HUDEP-2 (cell line): Measurements from ENCODE around the gene SMIM30.
"Not testable (repeated sequence)": the region's sequence is repeated elsewhere in the genome, so short reads cannot be mapped to it uniquely, and the experiment has no call there.

Source experiments
- DNase-seq, 76 experiments: peaks; one replicate each; lab custom pipeline; 2025; ENCODE audit not compliant: unreplicated experiment in 76 of 76; lab: John Stamatoyannopoulos, UW

The SMIM30 gene, protein sequence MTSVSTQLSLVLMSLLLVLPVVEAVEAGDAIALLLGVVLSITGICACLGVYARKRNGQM

DNA sequence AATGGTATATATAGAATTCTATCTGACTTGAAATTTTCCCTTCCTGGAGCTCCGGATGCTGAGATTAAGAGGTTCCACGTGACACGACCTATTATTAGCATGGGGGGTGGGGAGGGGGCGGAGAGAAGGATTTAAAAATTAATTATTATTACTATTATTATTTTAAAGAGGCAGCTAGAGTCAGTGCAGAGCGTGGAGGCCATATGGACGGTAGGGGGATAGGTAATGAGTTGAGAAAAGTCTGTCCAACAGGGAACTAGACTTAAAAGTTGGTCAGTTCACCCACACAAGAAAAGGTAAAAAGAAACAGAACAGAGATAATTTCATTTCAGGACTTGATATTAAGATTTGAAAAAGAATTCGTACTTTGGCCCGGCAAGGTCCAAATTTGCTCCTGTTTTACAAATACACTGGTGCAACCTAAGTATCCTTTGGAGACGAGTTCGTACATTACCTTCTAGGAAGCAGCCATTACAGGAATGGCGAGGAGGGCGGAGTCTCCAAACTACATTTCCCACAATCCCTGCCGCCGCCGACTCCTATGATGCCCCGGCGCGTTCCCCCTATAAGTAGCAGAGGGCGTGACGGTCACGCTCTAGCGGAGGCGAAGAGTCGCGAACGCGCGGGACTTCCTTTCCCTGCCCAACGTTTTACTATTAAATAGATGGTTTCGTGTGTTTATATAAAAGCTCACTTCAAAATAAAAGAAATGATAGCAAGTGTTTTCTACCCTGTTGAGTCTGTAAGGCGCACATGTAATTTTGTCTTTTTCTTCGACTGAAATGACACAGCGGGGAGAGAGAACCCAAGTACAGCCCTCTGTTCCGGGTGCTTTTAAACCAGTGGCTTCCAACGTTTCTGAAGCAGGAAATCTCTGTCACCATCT is at the start of gene SMIM30:
Gene SMIM30 (minus strand): TSS at position 481 of the 886 bp plus-strand sequence. CDS start 976 bp downstream, outside the sequence.
- DNase-seq, result peak in 74 of 76 experiments; percentile 26 to 92 (median 82)

DNA sequence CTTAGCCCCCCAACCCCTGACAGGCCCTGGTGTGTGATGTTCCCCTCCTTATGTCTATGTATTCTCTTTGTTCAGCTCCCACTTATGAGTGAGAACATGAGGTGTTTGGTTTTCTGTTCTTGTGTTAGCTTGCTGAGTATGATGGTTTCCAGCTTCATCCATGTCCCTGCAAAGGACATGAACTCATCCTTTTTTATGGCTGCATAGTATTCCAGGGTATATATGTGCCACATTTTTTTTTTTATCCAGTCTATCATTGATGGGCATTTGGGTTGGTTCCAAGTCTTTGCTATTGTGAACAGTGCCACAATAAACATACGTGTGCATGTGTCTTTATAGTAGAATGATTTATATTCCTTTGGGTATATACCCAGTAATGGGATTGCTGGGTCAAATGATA is 47.8 kb upstream of the SMIM30 start:
- not testable (repeated sequence) for DNase-seq

- DNase-seq, result no peak
Measured at GRCh38 chr7:113161050-113161449, 42.7 kb upstream of the SMIM30 start.

- peak in 5 of 76 experiments; percentile 3 to 26 (median 9) for DNase-seq
Measured at GRCh38 chr7:113159746-113160339, 41.5 kb upstream of the SMIM30 start.

- no peak for DNase-seq
Measured at GRCh38 chr7:113158756-113159155, 40.4 kb upstream of the SMIM30 start.

- DNase-seq, result no peak
Measured at GRCh38 chr7:113154117-113154516, 35.8 kb upstream of the SMIM30 start.

DNA sequence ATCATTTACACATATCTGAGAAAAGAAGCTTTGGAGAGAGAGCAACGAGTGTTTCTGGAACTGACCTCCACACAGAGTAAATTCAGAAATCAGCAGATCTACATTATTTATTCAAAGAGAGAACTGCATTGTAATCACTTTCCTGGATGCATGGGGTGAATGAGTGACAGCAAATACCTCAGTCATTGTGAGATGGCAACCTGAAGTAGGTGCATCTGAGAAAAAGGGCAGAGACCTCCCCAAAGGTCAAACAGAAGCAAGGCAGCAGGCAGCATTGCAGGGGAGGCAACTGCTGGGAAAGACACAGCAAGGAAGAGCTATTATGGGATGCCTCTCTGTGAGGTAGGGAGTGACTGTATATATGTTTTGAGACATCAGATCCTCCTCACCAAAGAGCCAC is 26.5 kb upstream of the SMIM30 start:
- DNase-seq, result no peak

GRCh38 chr7:113143486-113144257 is 25.3 kb upstream of the SMIM30 start:
- DNase-seq, result peak in 1 of 76 experiments; percentile 15

GRCh38 chr7:113142385-113143119 is 24.2 kb upstream of the SMIM30 start:
- peak in 54 of 76 experiments; percentile 5 to 91 (median 56) for DNase-seq

GRCh38 chr7:113141803-113142202 is 23.4 kb upstream of the SMIM30 start:
- peak in 1 of 76 experiments; percentile 45 for DNase-seq

DNA sequence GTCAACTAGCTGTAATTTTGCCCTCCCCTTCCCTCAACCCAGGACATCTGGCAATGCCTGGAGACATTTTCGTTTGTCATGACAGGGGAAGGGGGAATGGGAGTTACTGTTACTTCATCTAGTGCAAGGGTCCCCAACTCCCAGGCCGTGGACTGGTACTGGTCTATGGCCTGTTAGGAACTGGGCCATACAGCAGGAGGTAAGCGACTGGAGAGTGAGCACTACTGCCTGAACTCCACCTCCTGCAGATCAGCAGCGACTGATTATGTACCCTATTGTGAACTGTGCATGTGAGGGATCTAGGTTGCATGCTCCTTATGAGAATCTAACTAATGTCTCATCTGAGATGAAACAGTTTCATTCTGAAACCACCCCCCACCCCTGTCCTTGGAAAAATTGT is 22.6 kb upstream of the SMIM30 start:
- DNase-seq, result peak in 2 of 76 experiments; percentile 9 to 22

DNA sequence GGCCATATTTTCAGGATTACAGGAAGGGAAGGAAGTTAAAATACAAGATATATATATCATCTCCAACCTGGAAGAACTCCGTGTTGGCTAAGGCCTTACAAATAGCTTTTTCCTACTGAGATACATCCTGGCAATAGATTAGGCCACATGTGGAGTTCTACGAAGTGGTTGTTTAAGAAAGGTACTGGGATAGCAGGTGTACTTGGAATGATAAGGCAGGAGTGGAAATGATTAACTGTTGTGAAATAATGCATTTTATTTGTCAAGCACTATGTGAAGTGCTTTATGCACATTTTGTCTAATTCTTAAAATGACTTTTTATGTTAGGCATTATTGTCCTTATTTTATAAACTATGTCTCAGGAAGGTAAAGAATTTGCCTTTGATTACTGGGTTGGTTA is 18.9 kb upstream of the SMIM30 start:
- no peak for DNase-seq

- no peak for DNase-seq
Measured at GRCh38 chr7:113134025-113134424, 15.7 kb upstream of the SMIM30 start.

DNA sequence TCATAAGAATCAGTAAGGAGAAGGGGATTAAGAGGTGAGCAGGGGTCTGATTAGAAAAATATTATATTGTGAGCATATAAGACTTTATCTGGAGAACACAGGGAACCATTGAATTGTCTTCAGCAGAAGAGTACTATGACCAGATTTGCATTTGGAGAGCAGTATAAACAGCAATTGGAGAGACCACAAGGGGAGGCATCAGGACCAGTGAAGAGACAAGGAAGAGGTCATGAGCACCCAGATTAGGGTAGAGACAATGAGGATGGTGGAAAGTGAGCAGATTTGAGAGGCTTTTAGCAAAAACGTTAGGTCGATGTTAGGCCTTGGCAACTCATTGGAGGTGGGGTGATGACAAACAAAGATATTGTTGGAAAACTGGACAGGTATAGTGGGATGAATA is 13.0 kb upstream of the SMIM30 start:
- no peak for DNase-seq

DNA sequence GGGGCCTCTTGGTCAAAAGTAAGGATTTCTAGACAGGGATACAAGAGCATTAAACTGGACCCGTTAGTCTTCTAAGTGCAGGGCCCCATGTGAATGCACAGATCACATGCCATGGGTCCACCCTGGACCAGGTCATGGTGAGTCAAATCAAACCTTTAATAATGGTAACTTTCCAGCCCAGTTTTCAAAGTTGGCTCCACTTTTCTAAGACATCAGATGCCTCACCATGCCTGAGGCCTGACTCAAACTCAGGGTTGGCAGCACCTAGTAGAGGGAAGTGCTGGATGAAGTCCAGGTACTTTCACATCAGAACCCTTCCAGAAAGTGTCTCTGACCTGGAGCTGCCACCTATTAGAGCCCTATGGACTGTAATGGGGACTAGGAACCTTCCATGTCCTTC is 9.7 kb upstream of the SMIM30 start:
- no peak for DNase-seq

DNA sequence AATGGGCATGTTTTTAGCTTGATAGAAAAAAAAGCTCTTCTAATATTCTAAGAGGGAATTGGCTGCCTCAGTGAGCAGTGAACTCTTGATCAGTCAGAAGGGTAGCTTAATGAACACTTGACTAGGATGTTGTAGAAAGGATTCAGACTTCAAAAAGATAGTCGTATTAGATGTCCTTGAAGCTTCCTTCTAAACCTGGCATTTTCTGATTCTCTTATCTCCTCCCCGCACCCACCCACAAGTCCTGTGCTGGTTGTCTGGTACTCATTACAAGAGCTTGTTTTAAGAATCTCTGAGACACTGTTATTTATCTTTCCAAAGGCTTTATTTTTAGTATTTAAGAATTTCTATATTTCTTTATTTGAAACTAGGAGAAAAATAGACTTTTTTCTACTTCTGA is 7.4 kb upstream of the SMIM30 start:
- peak in 35 of 76 experiments; percentile 2 to 70 (median 26) for DNase-seq

DNA sequence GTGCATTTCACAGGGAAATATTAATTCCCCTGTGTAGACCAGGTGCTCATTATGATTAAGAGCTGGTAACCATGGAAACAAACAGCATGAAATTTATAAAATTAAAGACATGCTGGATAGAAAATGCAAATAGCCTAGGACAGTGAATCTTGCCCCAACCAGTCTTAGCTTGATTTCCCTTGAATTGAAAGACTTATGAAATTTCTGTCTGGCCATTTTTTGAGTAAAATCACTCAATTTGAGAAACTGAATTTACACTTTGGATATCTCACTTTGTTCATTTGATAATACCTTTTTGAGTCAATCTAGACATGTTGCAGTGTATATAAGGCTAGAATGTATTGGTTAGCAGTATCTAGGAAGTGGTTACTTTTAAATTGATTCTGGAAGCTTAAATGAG is 4.4 kb upstream of the SMIM30 start:
- DNase-seq, result no peak

DNA sequence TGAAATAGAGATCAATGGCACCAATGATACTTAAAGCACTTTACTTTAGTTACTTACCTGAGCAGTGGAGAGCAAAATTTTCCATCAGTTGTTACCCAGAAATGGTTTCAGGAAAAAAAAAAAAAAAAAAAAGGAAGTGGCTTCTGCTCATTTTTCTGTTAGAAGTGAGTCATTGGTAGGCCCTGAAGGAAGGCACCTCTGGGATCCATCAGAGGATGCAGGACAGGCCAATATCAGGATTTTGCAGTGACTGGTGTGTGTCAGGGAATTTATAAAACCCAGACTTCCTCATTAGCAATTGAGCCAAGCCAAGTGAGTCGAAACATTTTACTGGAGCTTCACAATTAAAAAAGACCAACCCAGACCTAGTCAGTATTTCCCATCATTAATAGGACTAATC is 2.3 kb upstream of the SMIM30 start:
- peak in 2 of 76 experiments; percentile 5 to 25 for DNase-seq

DNA sequence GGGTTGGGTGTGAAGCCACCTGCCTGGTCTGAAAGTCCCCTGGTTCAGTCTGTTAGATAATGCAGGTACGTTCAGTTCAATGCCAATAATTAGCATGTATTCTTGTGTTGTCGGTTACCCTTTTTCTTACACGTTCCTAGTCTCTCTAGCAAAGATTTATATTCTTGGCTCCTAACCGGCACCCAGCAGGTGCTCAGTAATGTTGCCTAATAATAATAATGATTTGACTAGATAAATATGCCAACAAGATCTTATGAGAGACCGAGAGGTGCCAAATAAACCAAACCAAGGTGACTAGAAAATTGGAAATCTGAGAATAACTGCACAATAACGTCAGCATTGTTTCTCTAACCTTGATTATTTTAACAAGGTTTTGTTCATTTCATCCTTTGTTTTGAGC is 1.1 kb upstream of the SMIM30 start:
- DNase-seq, result no peak

DNA sequence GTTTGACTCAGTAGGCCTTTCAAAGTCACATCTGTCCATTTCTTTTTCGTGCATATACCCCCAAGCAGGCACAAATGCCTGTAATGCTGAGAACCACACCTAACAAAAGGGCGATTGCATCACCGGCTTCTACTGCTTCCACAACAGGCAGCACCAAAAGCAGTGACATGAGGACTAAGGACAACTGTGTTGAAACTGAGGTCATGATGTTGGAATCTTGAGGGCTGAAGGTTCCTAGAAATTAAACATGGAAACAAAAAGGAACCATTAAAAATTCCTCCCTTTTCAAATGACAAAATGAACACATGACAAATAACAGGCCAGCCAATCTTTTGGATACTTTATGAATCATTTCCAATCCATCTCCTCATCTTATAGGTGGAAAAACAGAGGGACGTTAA is 980 bp downstream of the SMIM30 start:
- DNase-seq, result peak in 3 of 76 experiments; percentile 11 to 35 (median 11)
